Measurements from ENCODE around the gene SGCG. TPM values are rescaled to one million over a fixed set of nuclear protein-coding genes. Genes with fewer than 3 reads are reported as not detected.

SGCG gene
- total RNA-seq, 1 donor from 2014 or later, result 2.1 TPM

DNA sequence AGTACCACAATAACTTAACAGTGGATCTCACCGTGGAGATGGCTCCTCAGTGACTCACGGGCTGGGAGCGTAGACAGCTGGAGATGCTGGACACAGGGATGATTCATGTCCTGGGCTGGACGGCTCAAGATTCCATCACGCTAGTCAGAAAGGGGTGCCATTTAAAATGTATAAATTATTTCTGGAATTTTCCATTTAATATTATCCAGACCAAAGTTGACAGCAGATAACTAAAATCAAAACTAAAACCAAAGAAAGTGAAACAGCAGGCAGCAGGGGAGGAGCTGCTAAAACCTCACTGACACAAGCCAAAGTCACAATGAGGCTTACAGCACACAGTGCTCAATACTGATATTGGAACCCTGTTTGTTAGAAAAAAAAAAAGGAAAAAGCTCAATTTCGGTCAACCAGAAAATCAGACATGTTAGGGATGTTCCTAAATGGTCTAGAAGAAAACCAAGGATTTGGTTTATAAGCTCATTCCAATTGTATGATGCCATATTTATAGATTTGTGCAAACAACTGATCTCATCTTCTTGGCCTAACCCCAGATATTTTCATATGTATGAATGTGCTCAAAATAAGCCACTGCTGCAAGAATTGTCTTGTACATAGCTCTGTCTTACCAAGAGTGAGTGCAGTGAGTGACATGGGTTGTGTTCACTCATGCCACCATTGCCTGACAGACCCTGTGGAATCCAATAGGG is 140.9 kb downstream of the SGCG start:
- no peaks in the 10 kb centered on the region for H3K36me3 ChIP-seq (ENCODE audit: control insufficient read depth, insufficient read depth, low read length)
- peak; percentile 97 for DNase-seq (ENCODE audit: low read depth)
- no peak for FAIRE-seq
- H3K4me3 ChIP-seq (ENCODE audit: low read depth, low read length), result no peak overlapping the region
- H3K27me3 ChIP-seq (ENCODE audit: control insufficient read depth, insufficient read depth, low read length), result no peaks in the 10 kb centered on the region
- TF ChIP-seq CTCF (IDR thresholded peaks at IDR 0.05; ENCODE audit: insufficient read depth, low read length, severe bottlenecking), result no peak

DNA sequence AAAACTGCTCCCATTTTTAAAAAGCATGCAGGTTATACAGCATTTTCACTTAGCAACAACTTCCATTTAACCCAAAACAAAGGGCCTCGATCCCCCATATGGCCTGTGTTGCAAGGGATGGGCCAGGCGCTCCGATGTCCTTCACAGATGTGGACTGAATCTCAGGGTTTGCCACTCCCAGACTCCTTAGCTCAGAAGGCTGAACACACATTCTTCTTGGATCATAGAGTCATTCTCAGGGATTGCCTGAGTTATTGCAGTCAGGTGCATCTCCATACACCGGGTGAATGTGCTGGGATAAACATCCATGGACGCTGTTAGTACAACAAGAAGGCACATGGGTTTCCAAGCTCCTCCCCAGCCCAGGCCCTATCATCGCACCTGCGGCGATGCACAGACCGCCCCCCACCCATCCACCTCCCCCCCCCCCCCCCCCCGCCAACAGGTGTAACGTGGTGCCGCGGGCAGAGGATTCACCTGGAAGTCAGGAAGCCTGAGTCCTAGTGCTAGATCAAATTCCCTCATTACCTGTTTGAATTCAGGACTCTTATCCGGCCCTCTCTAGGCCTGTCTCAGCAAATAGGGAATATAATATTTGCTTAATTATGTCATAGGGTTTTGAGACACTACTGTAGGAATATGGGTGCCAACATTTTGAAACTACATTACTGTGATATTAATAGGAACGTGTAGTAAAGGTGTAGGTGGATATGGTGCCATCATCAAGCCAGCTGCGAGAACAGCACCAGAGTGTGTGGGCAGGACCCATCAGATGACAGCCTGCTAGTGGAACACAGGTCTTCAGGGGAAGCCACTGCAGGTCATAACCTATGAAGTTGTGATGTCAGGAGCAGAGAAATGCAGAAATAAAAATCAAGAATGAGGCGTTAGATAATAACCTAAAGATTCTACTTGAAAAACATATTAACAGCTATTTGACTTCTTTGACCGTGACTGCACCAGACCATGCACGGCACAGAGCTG is 141.9 kb downstream of the SGCG start:
- Histone ChIP-seq H3K4me3 (ENCODE audit: low read depth, low read length) (no peak overlapping the region), H3K27me3 (ENCODE audit: control insufficient read depth, insufficient read depth, low read length) (no peaks in the 10 kb centered on the region), H3K36me3 (ENCODE audit: control insufficient read depth, insufficient read depth, low read length) (no peaks in the 10 kb centered on the region)
- FAIRE-seq (no peak), DNase-seq (ENCODE audit: low read depth) (peak; percentile 90)
- TF ChIP-seq CTCF (IDR thresholded peaks at IDR 0.05; ENCODE audit: insufficient read depth, low read length, severe bottlenecking), result no peak

GRCh38 chr13:23323946-23324709 is 143.3 kb downstream of the SGCG start:
- Histone ChIP-seq H3K36me3 (ENCODE audit: control insufficient read depth, insufficient read depth, low read length) (no peaks in the 10 kb centered on the region), H3K4me3 (ENCODE audit: low read depth, low read length) (no peak overlapping the region), H3K27me3 (ENCODE audit: control insufficient read depth, insufficient read depth, low read length) (no peaks in the 10 kb centered on the region)
- FAIRE-seq (peak; percentile 76), DNase-seq (ENCODE audit: low read depth) (peak; percentile 45)
- TF ChIP-seq CTCF (IDR thresholded peaks at IDR 0.05; ENCODE audit: insufficient read depth, low read length, severe bottlenecking), result no peak

DNA sequence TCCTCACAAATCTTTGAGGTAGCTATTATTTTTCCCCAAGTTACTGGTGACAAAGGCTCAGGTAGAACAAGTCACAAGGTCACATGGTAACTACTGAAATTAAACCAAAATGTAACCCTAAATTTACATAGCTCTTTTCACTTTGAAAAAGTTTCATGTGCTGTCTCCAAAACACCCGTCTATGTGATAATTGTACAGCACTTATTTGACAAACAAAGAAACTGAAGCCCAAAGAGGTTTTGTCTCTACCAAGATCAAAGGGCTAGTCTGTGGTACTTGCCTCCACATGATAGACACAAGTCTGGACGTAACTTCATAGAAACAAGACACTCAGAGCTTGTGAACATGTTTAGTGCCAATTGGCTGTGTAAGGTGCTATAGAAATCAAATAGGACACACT is 144.4 kb downstream of the SGCG start:
- no peak for TF ChIP-seq CTCF (IDR thresholded peaks at IDR 0.05; ENCODE audit: insufficient read depth, low read length, severe bottlenecking)
- DNase-seq (ENCODE audit: low read depth) (peak; percentile 92), FAIRE-seq (no peak)
- Histone ChIP-seq H3K36me3 (ENCODE audit: control insufficient read depth, insufficient read depth, low read length) (no peaks in the 10 kb centered on the region), H3K27me3 (ENCODE audit: control insufficient read depth, insufficient read depth, low read length) (no peaks in the 10 kb centered on the region), H3K4me3 (ENCODE audit: low read depth, low read length) (no peak overlapping the region)

DNA sequence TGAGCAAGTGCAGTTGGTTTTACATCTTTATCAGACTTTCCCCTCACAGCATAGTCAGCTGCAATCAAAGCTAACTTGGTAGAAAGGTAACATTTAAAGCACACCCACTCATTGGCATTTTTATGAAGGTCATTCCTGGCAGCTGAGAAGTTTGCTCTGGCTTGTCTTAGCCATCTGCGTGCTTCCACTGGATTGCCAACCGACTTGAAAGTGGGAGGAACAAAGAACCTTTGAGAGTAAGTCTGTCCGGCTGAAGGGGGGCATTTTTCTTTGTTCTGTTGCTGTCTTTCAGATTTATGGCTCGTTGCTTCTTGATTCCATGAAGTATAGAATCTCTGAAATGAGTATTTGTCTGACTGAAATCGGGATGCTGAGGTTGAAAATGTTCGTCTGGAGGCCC is 149.6 kb downstream of the SGCG start:
- no peaks in the 10 kb centered on the region for H3K27me3 ChIP-seq (ENCODE audit: control insufficient read depth, insufficient read depth, low read length)
- FAIRE-seq (peak; percentile 28), DNase-seq (ENCODE audit: low read depth) (no peak)
- no peaks in the 10 kb centered on the region for H3K36me3 ChIP-seq (ENCODE audit: control insufficient read depth, insufficient read depth, low read length)
- no peak for TF ChIP-seq CTCF (IDR thresholded peaks at IDR 0.05; ENCODE audit: insufficient read depth, low read length, severe bottlenecking)
- H3K4me3 ChIP-seq (ENCODE audit: low read depth, low read length), result no peak overlapping the region
